GM12872 (cell line): ENCODE results near the gene KCNK16.

Source experiments
- TF ChIP-seq, protein P1 (sequence below): IDR thresholded peaks from 3 replicates; pipeline ENCODE4 v1.5.1; 2011; ENCODE audit warnings: low read depth, mild to moderate bottlenecking, low read length, moderate library complexity; ENCODE audit not compliant: insufficient read depth

KCNK16 gene

GRCh38 chr6:39330057-39330456 is 7.6 kb upstream of the KCNK16 start:
- TF ChIP-seq, protein P1, sequence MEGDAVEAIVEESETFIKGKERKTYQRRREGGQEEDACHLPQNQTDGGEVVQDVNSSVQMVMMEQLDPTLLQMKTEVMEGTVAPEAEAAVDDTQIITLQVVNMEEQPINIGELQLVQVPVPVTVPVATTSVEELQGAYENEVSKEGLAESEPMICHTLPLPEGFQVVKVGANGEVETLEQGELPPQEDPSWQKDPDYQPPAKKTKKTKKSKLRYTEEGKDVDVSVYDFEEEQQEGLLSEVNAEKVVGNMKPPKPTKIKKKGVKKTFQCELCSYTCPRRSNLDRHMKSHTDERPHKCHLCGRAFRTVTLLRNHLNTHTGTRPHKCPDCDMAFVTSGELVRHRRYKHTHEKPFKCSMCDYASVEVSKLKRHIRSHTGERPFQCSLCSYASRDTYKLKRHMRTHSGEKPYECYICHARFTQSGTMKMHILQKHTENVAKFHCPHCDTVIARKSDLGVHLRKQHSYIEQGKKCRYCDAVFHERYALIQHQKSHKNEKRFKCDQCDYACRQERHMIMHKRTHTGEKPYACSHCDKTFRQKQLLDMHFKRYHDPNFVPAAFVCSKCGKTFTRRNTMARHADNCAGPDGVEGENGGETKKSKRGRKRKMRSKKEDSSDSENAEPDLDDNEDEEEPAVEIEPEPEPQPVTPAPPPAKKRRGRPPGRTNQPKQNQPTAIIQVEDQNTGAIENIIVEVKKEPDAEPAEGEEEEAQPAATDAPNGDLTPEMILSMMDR = no peak

GRCh38 chr6:39328066-39328465 is 5.6 kb upstream of the KCNK16 start:
- TF ChIP-seq, protein P1 = no peak

DNA sequence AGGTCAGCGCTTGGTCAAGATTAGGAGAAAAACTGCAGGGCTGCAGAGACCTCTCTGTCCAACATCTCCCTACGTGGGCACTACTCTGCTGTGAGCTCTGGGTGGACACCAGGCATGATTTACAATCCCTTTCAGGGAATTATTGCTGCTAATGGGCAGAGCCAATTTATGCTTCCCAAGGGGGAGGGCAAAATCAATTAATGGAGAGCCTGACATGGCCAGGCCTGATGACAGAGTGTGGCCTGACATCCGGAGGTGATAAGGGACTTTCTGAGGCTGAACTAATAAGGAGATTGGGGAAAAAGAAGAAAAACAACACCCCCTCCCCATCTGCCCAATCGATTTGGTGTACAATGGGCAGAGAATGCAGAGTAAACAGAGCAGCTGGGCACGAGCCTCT is 5.0 kb upstream of the KCNK16 start:
- TF ChIP-seq, protein P1 = no peak

- TF ChIP-seq, protein P1 = no peak
Measured at GRCh38 chr6:39321761-39322160, 741 bp downstream of the KCNK16 start.

DNA sequence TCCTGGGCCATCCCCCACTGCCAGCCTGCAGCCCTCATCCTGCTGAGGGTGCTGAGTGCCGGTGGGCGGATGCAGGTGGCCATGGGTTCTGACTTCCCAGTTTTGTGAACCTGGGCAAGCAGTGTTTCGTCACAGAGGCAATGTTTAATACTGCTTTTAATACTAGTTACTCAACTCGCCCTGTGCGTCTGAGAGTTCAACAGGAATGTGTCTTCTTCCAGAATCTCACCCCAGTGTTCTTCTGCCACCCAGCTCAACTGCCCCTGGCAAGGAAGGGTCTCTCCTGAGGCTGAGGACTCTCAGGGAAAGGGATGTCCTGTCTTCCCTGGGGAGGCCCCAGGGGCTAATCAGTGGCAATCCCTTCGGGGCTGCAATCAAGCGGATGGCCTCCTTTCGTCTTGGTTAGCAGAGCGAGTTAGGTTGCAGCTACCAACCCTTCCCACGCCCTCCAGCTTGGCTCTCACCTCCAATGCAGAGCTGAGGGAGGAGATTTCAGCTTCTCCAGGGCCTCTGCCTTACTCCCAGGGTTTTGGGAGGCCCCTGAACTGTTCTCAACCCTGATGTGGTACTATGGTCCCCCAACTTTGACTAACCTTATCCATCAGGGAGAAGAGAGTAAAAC is 2.0 kb downstream of the KCNK16 start:
- TF ChIP-seq, protein P1 = no peak

DNA sequence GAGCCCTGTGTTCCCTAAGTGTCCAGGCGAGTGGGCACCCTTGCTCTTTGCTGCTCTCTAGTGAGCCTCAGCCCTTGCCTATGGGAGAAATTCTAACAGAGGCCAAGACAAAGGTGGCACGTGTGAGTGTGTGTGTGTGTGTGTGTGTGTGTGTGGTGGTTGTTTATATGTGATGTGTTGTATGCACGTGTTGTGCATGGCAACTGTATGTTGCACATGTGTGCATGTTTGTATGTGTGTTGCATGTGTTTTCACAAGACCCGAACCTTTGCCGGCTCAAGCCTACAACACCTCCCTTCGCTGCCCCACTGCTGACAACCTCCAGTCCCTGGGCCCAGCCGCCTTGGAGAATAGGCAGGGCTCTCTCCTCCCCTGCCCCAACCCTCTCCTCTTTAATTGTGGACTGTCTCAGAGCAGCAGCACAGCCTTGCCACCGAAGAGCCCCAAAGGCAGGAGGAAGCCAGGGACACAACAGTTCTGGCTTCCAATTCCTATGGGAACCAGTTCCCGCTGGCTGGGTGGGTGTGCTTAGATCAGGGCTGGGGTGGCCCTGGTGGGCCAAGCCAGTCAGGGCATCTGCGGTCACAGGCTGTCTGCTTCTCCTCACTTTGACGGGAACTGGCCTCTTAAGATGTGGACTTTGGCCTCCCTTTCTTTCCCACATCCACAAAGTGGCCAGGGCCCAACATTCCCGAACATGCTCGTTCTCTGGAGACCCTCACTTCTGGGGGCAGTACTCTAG is 2.7 kb downstream of the KCNK16 start:
- TF ChIP-seq, protein P1 = no peak

DNA sequence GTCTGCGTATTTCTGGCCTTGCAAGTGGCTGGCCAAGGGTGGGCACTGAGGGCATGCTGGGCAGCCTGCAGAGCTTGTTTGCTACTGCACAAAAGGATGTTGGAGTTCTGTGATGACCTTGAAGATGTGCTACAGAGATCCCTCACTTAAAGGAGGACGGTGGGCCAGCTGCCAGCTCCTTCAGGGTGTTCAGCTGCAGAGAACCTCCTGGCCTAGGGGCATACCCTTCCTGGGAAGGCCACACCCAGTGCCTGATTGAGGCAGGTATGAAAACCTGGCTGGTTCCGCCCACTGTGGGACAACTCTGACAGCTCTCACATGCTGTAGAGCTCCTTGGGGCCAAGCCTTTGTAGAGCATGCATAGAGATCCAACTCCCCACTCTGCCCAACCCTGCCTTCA is 5.2 kb downstream of the KCNK16 start:
- TF ChIP-seq, protein P1 = no peak
